GM18907 (cell line): ENCODE data around the gene DLL4.
A peak's percentile ranks its signal among the peaks of the same experiment; 100 is the strongest.

Source experiments
- ATAC-seq: cut with Tn5 transposase; IDR thresholded peaks from one replicate; pipeline ENCODE4 v1.9.1; 2021; ENCODE audit warnings: mild to moderate bottlenecking, moderate library complexity; ENCODE audit not compliant: unreplicated experiment

Gene DLL4

DNA sequence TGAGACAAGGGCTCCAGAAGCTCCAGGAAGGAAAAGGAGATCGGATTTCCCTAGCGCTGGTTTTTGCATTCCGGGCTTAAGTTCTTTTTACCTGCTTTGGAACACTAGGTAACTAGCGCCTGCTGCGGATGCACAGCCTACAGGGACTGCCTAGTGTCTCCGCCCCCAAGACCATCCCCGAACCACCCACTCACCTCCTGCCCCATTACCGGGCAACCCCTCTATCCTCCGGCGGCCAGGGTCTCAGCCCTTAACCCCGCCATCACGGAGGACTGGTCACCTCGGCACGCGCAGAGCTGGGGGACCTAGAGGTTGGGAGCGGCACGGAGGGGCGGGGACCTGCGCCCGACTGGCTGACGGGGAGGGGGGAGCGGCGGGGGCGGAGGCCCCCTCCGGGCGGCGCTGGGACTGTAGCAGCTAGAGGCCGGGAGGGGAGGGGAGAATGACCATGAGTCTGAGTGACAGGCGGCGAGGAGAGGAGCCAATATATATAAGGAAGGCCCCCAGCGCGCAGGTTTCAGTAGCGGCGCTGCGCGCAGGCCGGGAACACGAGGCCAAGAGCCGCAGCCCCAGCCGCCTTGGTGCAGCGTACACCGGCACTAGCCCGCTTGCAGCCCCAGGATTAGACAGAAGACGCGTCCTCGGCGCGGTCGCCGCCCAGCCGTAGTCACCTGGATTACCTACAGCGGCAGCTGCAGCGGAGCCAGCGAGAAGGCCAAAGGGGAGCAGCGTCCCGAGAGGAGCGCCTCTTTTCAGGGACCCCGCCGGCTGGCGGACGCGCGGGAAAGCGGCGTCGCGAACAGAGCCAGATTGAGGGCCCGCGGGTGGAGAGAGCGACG lies at the start of gene DLL4:
TSS of gene DLL4 (plus strand) at position 520 of the 839 bp plus-strand sequence. CDS start 329 bp downstream, outside the sequence.
- ATAC-seq, result no peak

DNA sequence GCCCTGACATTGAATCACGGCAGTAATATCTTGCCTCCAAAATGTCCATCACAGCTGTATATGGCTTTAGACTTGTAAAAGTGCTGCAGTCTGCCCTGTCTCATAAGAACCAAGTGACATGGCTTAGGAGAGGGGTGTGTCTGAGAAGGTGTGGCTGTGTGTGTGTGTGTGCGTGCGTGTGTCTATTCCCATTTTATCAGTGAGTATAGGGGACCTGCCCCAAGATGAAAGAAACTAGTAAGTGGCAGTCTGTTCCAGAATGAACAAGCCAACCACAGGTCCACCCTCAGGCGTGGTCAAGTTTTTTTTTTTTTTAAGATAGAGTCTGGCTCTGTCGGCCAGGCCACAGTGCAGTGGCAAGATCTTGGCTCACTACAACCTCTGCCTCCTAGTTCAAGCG lies 49.5 kb upstream of the DLL4 start:
- no peak for ATAC-seq

DNA sequence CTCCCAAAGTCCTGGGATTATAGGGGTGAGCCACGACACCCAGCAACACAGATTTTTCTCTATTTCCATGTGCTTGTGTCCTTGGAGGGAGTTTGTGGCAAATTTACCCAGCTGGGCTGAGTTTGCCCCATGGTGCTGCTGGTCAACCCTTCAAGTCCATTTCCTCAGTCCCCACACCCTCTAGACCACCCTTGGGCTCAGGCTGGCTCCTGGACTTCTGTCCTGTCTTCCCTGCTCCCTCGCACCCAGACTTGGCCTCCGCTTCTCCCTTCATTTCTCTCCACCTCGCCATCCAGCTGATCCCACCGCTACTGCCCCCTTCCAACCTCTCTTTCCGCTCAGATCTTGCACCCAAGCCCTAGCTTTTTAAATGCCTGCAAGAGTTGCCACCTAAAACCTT lies 47.8 kb upstream of the DLL4 start:
- no peak for ATAC-seq

DNA sequence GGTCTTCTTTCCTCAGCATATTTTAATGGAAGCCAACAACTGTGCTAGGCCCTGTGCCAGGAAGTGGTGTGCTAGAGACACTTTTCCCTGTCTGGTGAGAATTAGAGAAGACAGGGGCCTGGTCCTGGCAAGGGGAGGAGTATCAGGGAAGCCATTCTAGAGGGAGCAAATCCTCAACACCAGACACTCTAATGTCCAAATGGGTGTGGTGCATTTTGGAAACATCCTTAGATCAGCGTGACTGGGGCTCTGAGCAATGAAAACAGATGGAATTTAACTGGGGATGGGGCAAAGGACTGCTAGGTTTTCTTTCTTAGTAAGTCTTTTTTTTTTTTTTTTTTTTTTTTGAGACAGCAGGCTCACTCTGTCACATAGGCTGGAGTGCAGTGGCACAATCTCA lies 42.6 kb upstream of the DLL4 start:
- no peak for ATAC-seq

DNA sequence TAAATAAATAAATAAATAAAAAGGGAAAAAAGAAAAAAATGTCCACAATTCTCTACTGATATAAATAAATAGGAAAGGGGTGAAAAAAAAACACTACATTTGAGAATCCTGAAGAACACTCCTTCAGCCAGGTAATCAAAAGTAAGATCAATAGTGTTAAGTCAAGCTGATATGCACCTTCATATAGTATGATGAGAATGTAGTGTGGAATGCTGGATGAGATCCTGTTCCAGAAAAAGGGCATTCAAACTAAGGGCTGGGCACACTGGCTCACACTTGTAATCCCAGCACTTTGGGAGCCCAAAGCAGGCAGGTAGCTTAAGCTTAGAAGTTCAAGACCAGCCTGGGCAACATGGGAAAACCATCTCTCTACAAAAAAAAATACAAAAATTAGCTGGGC lies 40.0 kb upstream of the DLL4 start:
- ATAC-seq, result no peak

DNA sequence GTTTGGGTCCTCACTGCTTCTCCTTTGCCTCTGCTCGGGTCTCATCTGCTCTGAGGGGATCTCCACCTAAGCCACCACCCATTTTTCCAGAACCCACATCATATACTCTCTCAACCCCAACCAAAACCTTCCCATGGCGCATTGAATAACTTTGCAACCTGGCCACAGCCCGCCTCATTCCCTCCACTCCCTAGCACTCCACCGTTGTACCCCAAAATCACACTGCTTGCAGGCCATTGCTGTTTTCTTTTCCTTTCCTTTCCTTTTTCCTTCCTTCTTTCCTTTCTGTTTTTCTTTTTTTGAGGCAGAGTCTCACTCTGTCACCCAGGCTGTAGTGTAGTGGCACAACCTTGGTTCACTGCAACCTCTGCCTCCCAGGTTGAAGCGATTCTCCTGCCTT lies 38.0 kb upstream of the DLL4 start:
- no peak for ATAC-seq

DNA sequence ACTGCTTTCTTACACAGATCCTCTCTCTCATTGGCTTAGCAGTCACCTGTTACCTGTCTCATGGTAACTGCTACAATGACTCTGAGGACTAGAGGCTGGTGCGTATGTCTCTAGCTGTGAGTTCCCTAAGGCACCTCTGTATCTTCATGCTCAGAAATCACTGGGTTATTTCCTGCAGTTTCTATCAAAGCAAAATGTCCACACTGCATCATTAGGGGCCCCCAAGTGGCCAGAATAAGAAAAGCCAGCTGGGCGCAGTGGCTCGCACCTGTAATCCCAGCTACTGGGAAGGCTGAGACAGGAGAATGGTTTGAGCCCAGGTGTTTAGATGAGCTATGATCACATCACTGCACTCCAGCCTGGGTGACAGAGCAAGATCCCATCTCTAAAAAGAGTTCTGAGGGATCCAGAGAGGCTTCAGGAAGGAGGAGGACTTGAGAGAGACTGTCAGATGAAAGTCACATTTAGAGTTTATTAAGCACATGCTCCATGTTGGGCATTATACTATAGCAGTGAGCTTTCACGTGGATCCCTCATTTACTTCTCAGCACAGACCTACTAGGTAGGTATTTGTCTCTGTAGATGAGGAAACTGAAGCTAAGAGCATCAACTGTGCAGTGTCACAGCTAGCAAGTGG lies 37.2 kb upstream of the DLL4 start:
- ATAC-seq, result no peak

DNA sequence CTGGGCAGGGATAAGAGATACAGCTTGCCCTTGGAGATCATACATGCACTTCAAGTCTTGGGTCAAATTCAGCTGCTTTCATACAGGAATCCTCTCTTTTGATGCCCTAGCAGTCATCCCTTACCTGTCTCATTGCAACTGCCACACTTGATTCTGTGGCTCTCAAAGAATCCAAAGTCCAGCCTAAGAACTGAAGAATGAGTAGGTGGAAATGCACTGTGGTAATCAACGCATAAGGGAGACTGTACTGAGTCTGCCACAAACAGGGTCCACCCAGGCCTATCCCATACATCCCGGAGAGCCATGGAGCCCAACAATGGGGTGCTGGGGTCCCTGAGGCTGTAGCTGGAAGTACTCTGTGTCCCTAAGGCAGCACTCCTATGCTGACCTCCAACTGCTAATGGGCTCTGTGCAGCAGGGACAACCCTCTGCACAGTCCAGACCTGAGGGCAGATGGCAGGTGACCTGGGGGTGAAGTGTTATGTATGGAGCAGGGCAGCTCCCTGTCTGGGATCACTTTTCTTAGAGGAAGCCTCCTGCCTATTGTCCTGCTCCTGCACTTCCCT lies 36.6 kb upstream of the DLL4 start:
- no peak for ATAC-seq

DNA sequence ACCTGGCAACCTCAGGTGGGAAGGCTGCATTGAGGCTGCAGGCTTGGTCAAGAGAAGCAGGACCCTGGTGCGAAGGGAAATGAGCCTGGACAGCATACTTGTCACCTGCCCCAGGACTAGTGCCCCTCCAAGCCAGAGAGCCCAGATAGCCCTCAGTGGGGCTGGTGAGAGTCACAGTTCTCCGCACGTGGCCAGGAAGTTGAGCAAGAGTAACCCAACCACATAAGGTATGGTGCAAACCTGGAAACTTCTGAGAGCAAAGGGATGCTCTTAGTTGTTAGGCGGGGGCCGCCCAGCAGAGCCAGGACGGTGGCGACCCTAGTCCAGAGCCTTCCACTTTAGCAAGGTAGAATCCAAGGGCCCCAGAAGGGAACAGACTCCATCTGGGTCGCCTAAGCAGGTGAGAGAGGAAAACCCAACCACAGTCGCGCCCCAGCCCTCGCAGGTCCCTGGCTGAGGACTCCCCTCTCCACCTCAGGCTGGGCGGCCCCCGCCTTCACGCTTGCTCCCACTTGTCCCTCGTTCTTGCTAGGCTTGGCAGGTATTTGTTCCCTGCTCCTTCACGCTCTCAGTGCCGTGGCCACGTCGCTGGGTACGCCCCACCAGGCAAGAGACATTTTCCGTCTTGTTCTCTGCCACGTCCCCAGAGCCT lies 36.0 kb upstream of the DLL4 start:
- ATAC-seq, result no peak

DNA sequence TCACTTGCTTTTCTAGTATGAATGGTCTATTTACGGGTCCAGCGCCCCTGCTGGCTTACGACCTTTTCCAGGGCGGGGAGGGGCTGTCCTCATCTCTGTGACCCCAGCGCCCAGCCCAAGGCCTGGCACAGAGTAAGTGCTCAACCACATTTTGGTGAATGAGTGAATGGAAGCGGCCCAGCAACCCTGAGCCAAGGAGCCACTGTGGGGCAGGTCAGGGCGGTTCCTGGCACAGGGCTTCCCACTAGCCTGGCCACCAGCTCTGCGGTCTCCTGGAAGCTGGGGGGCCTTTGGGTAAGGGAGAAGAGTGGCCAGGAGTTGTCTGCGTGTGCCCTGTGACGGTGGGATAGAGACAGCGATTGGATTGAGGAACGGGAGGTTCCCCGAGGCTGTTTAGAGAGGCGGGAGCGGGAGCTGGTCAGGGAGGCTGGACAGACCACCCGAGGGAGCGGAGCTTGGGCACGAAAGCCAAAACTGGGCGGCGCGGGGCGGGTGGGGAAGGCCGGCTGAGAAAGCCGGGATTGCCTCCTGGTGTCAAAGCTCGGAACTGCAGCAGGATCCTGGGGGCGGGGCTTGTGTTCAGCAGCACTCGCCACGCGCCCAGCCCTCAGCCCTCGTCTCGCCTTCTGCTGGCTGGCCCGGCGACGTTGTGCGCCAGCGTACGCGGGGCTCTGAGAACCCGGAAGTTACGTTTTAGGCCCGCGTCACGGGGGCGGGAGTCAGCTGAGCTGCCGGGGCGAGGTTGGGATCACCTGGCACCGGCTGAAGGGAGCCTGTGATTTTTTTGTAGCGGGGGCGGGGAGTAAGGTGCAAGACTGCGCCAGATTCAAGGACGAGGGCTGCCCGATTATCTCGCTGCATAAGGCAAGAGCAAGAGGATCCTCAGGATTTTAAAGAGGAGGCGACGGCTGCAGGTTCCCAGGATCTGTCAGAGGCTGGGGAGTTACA lies 35.1 kb upstream of the DLL4 start, which contains the start of gene VPS18:
TSS of gene VPS18 (plus strand) at position 718 of the 948 bp plus-strand sequence. CDS start 319 bp downstream, outside the sequence.
- ATAC-seq, result peak; percentile 83

DNA sequence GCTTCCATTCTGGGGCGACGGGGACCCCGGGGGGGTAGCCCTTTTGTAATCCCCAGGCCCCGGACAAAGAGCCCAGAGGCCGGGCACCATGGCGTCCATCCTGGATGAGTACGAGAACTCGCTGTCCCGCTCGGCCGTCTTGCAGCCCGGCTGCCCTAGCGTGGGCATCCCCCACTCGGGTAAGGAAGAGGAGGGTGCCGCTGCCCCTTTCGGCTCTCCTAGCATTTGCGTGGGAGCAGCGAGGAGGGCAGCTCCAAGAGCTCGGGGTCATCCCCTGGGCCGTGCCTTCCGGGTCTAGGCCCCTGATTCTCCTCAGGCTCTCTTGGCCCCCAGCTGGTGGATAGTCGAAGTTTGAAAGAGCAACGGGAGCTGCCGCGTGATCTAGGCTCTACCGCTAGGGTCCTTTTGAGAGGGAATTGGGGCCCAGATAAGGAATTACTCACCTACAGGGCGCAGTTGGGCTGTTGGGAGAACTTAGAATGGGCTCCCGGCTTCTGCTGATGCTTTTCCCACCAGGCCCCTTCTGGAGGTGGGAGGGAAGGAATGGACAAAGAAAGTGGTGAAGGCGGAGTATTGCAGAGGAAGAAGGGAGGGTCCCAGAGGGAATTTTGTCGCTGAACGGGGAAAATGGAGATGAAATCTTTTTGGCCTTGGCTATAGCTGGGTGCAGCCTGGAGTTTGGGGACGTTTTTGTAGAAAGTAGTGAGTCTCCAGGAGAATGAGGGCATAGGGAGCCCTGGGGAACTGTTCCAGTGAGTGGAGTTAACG lies 34.3 kb upstream of the DLL4 start:
- ATAC-seq, result peak; percentile 45

DNA sequence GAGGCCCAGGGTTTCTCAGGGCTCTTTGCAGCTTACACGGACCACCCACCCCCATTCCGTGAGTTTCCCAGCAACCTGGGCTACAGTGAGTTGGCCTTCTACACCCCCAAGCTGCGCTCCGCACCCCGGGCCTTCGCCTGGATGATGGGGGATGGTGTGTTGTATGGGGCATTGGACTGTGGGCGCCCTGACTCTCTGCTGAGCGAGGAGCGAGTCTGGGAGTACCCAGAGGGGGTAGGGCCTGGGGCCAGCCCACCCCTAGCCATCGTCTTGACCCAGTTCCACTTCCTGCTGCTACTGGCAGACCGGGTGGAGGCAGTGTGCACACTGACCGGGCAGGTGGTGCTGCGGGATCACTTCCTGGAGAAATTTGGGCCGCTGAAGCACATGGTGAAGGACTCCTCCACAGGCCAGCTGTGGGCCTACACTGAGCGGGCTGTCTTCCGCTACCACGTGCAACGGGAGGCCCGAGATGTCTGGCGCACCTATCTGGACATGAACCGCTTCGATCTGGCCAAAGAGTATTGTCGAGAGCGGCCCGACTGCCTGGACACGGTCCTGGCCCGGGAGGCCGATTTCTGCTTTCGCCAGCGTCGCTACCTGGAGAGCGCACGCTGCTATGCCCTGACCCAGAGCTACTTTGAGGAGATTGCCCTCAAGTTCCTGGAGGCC lies 29.5 kb upstream of the DLL4 start:
- ATAC-seq, result no peak

DNA sequence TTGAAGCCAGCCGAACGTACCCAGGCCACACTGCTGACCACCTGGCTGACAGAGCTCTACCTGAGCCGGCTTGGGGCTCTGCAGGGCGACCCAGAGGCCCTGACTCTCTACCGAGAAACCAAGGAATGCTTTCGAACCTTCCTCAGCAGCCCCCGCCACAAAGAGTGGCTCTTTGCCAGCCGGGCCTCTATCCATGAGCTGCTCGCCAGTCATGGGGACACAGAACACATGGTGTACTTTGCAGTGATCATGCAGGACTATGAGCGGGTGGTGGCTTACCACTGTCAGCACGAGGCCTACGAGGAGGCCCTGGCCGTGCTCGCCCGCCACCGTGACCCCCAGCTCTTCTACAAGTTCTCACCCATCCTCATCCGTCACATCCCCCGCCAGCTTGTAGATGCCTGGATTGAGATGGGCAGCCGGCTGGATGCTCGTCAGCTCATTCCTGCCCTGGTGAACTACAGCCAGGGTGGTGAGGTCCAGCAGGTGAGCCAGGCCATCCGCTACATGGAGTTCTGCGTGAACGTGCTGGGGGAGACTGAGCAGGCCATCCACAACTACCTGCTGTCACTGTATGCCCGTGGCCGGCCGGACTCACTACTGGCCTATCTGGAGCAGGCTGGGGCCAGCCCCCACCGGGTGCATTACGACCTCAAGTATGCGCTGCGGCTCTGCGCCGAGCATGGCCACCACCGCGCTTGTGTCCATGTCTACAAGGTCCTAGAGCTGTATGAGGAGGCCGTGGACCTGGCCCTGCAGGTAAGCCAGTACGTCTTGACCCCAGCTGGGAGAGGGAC lies 28.7 kb upstream of the DLL4 start:
- no peak for ATAC-seq

DNA sequence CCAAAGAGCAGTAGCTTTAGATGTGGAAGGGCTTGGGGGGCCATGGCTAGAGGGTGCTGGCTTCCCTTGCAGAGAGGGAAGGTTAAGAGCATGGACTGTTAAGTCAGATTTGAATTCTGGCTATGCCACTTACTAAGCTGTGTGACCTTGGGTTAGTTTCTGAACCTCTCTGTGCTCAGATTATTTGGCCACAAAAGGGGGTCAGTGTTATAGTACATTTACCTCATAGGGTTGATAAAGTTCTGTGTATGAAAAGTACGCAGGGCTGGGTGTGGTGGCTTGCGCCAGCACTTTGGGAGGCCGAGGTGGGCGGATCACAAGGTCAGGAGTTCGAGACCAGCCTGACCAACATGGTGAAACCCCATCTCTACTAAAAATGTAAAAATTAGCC lies 28.1 kb upstream of the DLL4 start:
- ATAC-seq, result no peak

DNA sequence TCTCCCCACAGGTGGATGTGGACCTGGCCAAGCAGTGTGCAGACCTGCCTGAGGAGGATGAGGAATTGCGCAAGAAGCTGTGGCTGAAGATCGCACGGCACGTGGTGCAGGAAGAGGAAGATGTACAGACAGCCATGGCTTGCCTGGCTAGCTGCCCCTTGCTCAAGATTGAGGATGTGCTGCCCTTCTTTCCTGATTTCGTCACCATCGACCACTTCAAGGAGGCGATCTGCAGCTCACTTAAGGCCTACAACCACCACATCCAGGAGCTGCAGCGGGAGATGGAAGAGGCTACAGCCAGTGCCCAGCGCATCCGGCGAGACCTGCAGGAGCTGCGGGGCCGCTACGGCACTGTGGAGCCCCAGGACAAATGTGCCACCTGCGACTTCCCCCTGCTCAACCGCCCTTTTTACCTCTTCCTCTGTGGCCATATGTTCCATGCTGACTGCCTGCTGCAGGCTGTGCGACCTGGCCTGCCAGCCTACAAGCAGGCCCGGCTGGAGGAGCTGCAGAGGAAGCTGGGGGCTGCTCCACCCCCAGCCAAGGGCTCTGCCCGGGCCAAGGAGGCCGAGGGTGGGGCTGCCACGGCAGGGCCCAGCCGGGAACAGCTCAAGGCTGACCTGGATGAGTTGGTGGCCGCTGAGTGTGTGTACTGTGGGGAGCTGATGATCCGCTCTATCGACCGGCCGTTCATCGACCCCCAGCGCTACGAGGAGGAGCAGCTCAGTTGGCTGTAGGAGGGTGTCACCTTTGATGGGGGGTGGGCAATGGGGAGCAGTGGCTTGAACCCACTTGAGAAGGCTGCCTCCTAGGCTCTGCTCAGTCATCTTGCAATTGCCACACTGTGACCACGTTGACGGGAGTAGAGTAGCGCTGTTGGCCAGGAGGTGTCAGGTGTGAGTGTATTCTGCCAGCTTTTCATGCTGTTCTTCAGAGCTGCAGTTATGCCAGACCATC lies 26.3 kb upstream of the DLL4 start:
- no peak for ATAC-seq

DNA sequence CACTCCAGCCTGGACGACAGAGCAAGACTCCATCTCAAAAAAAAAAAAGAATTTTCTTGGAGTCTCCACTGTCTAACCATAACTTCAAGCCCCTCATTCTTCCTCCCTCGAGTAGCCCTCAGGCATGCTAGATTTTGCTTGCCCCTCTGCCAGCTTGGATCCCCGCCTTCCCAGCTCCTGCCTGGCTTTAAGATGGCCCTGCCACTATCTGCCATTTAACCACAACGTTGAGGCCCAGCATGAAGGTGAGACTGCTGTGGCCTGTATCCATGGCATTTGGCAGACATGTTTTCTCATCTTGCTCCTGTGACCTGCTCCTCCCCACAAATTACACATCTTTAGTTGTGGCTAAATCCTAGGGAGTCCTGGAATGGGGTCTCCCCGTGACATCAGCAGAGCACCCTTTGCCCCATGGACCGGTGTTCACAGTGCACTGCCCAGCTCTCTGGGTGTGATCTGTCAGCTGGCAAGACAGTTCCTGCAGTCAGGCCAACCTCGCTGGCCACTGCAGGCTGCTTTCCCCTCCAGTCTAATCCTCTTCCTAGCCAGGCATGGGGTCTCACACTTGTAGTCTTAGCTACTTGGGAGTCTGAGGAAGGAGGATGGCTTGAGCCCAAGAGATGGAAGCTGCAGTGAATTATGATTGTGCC lies 24.5 kb upstream of the DLL4 start:
- ATAC-seq, result no peak
